Naive B cell (primary cell): ENCODE results near the gene GOLGB1. TPM values are rescaled to one million over a fixed set of nuclear protein-coding genes. Genes with fewer than 3 reads are reported as not detected.

ENCODE experiments used
- ATAC-seq, 2 donors: fragments of 150-1000 bp; cut with Tn5 transposase; 2 replicates each; pipeline ENCODE4 v1.10.0; 2021; ENCODE audit warnings: low read depth in 2 of 2, mild to moderate bottlenecking in 2 of 2, moderate library complexity in 2 of 2
- DNase-seq: peaks from one replicate; pipeline ENCODE4 v3.0.0; 2022
- H3K27ac Mint-ChIP-seq, 6 donors: one replicate each; pipeline ENCODE4 v1.8.0; 2020 to 2022; ENCODE audit warnings: mild to moderate bottlenecking in 6 of 6, mixed read lengths in 6 of 6, moderate library complexity in 5 of 6, inconsistent platforms in 2 of 6
- H3K27me3 Mint-ChIP-seq, 3 donors: one replicate each; pipeline ENCODE4 v1.8.0; 2021 to 2022; ENCODE audit warnings: mixed read lengths in 3 of 3, mild to moderate bottlenecking in 1 of 3
- H3K36me3 Mint-ChIP-seq, 2 donors: one replicate each; pipeline ENCODE4 v1.8.0; 2020 to 2022; ENCODE audit warnings: mixed read lengths in 2 of 2, inconsistent platforms in 1 of 2, mild to moderate bottlenecking in 1 of 2
- H3K4me1 Mint-ChIP-seq, 3 donors: one replicate each; pipeline ENCODE4 v1.8.0; 2020 to 2022; ENCODE audit warnings: mixed read lengths in 3 of 3, inconsistent platforms in 1 of 3, mild to moderate bottlenecking in 1 of 3, moderate library complexity in 1 of 3
- H3K4me3 Mint-ChIP-seq, 8 donors: one replicate each; pipeline ENCODE4 v1.8.0; 2020 to 2022; ENCODE audit warnings: mild to moderate bottlenecking in 8 of 8, mixed read lengths in 8 of 8, moderate library complexity in 8 of 8, inconsistent platforms in 2 of 8
- H3K9me3 Mint-ChIP-seq, 7 donors: one replicate each; pipeline ENCODE4 v1.8.0; 2020 to 2022; ENCODE audit warnings: mixed read lengths in 7 of 7, mild to moderate bottlenecking in 5 of 7, inconsistent platforms in 2 of 7, moderate library complexity in 1 of 7
- polyA plus RNA-seq, 6 donors: library from polyadenylated mRNA; unstranded; fragments of 300-500 nt; fragmentation: Illumina TruSeq; gene quantifications; one replicate each; pipeline ENCODE4 v1.2.3, GENCODE V29; 2021; ENCODE audit warnings: low read depth in 6 of 6

The GOLGB1 gene
- polyA plus RNA-seq, 6 donors from 2014 or later = 1.2 to 10.6 (median 5.8) TPM

GRCh38 chr3:121630355-121630754, 119.2 kb downstream of the GOLGB1 start:
- no peak overlapping the region for H3K4me3 Mint-ChIP-seq
- peak overlapping the region in 4 of 6 donors; percentile 8 to 94 (median 54) for H3K27ac Mint-ChIP-seq
- peaks cover 5 to 10% (median 8%) of the 10 kb centered on the region in 3 donors for H3K4me1 Mint-ChIP-seq
- peaks cover 48 to 53% of the 10 kb centered on the region in 2 donors for H3K36me3 Mint-ChIP-seq
- H3K27me3 Mint-ChIP-seq = no peaks in the 10 kb centered on the region
- DNase-seq = no peak
- peaks cover 0 to 7% (median 0%) of the 10 kb centered on the region in 7 donors for H3K9me3 Mint-ChIP-seq
- no peak for ATAC-seq

- ATAC-seq (no peak), DNase-seq (no peak)
- Mint-ChIP-seq H3K27me3 (no peaks in the 10 kb centered on the region), H3K9me3 (peaks cover 0 to 7% (median 0%) of the 10 kb centered on the region in 7 donors), H3K4me3 (no peak overlapping the region), H3K27ac (peak overlapping the region in 5 of 6 donors; percentile 16 to 57 (median 42)), H3K36me3 (peaks cover 45 to 46% of the 10 kb centered on the region in 2 donors), H3K4me1 (peaks cover 5 to 10% (median 6%) of the 10 kb centered on the region in 3 donors)
These were observed 119.9 kb downstream of the GOLGB1 start for GRCh38 chr3:121629601-121630000.

GRCh38 chr3:121627622-121628021, 121.9 kb downstream of the GOLGB1 start:
- H3K36me3 Mint-ChIP-seq = peaks cover 32 to 35% of the 10 kb centered on the region in 2 donors
- H3K27ac Mint-ChIP-seq = no peak overlapping the region

GRCh38 chr3:121627211-121627610, 122.3 kb downstream of the GOLGB1 start:
- H3K27me3 Mint-ChIP-seq = peaks cover 0 to 3% (median 2%) of the 10 kb centered on the region in 3 donors
- no peak overlapping the region for H3K27ac Mint-ChIP-seq
- DNase-seq = no peak
- peaks cover 0 to 7% (median 0%) of the 10 kb centered on the region in 7 donors for H3K9me3 Mint-ChIP-seq
- peaks cover 28 to 31% of the 10 kb centered on the region in 2 donors for H3K36me3 Mint-ChIP-seq
- no peak for ATAC-seq
- peaks cover 4 to 10% (median 5%) of the 10 kb centered on the region in 3 donors for H3K4me1 Mint-ChIP-seq
- H3K4me3 Mint-ChIP-seq = no peak overlapping the region

More at GRCh38 chr3:121627622-121628021, 121.9 kb downstream of the GOLGB1 start:
- no peak for DNase-seq
- no peak for ATAC-seq
- H3K27me3 Mint-ChIP-seq = no peaks in the 10 kb centered on the region
- H3K4me3 Mint-ChIP-seq = no peak overlapping the region
- peaks cover 5 to 10% (median 6%) of the 10 kb centered on the region in 3 donors for H3K4me1 Mint-ChIP-seq
- H3K9me3 Mint-ChIP-seq = peaks cover 0 to 7% (median 0%) of the 10 kb centered on the region in 7 donors

GRCh38 chr3:121626495-121626894, 123.0 kb downstream of the GOLGB1 start:
- peaks cover 0 to 5% (median 5%) of the 10 kb centered on the region in 3 donors for H3K4me1 Mint-ChIP-seq
- peaks cover 4 to 10% (median 9%) of the 10 kb centered on the region in 3 donors for H3K27me3 Mint-ChIP-seq
- ATAC-seq (no peak), DNase-seq (no peak)
- H3K36me3 Mint-ChIP-seq = peaks cover 21 to 23% of the 10 kb centered on the region in 2 donors
- no peak overlapping the region for H3K4me3 Mint-ChIP-seq
- H3K27ac Mint-ChIP-seq = peak overlapping the region in 1 of 6 donors; percentile 24
- H3K9me3 Mint-ChIP-seq = peaks cover 0 to 5% (median 0%) of the 10 kb centered on the region in 7 donors

GRCh38 chr3:121624147-121624899, 125.2 kb downstream of the GOLGB1 start:
- DNase-seq (no peak), ATAC-seq (no peak)
- peaks cover 7 to 8% of the 10 kb centered on the region in 2 donors for H3K36me3 Mint-ChIP-seq
- no peaks in the 10 kb centered on the region for H3K4me1 Mint-ChIP-seq
- H3K27ac Mint-ChIP-seq = no peak overlapping the region
- H3K4me3 Mint-ChIP-seq = peak overlapping the region in 1 of 8 donors; percentile 32
- peaks cover 0 to 2% (median 0%) of the 10 kb centered on the region in 7 donors for H3K9me3 Mint-ChIP-seq
- H3K27me3 Mint-ChIP-seq = peaks cover 6 to 11% (median 10%) of the 10 kb centered on the region in 3 donors

- no peak overlapping the region for H3K27ac Mint-ChIP-seq
- H3K4me3 Mint-ChIP-seq = no peak overlapping the region
- no peak for ATAC-seq
- no peaks in the 10 kb centered on the region for H3K4me1 Mint-ChIP-seq
- DNase-seq = no peak
- H3K27me3 Mint-ChIP-seq = peaks cover 6 to 11% (median 10%) of the 10 kb centered on the region in 3 donors
- no peaks in the 10 kb centered on the region for H3K36me3 Mint-ChIP-seq
- H3K9me3 Mint-ChIP-seq = no peaks in the 10 kb centered on the region
These were observed 128.1 kb downstream of the GOLGB1 start for GRCh38 chr3:121621491-121621890.

- H3K4me1 Mint-ChIP-seq = no peaks in the 10 kb centered on the region
- H3K27ac Mint-ChIP-seq = no peak overlapping the region
- H3K9me3 Mint-ChIP-seq = no peaks in the 10 kb centered on the region
- ATAC-seq (no peak), DNase-seq (no peak)
- no peaks in the 10 kb centered on the region for H3K36me3 Mint-ChIP-seq
- no peak overlapping the region for H3K4me3 Mint-ChIP-seq
- H3K27me3 Mint-ChIP-seq = peaks cover 6 to 11% (median 10%) of the 10 kb centered on the region in 3 donors
These were observed 129.8 kb downstream of the GOLGB1 start for GRCh38 chr3:121619691-121620090.

Other genes with a start within 250 kb of the GOLGB1 start
- gene POLQ, start 203.8 kb downstream of the GOLGB1 start, polyA plus RNA-seq = under 1 TPM in 3 of 6 donors, not detected in 3; 0.09 to 0.28 (median 0.12) TPM
- not detected for gene ARGFX, start 181.8 kb downstream of the GOLGB1 start, polyA plus RNA-seq
- gene FBXO40, start 156.4 kb downstream of the GOLGB1 start, polyA plus RNA-seq = under 1 TPM in 3 of 6 donors, not detected in 3; 0.04 to 0.17 (median 0.11) TPM
- 100 to 1,000 TPM; 367 to 548 (median 469) TPM for gene HCLS1, start 88.8 kb downstream of the GOLGB1 start, polyA plus RNA-seq
- 10 to 100 TPM; 40.4 to 53.9 (median 46.7) TPM for gene IQCB1, start 85.3 kb upstream of the GOLGB1 start, polyA plus RNA-seq
- gene EAF2, start 85.5 kb upstream of the GOLGB1 start, polyA plus RNA-seq = 100 to 1,000 TPM; 431 to 811 (median 611) TPM
- gene SLC15A2, start 144.7 kb upstream of the GOLGB1 start, polyA plus RNA-seq = 1 to 10 TPM in 5 of 6 donors, not detected in 1; 1.1 to 4.6 (median 3.0) TPM